GM21367 (cell line): Measurements from ENCODE around the gene CEP152.
"Not testable (repeated sequence)": the region's sequence is repeated elsewhere in the genome, so short reads cannot be mapped to it uniquely, and the experiment has no call there.

Source experiments
- ATAC-seq: cut with Tn5 transposase; IDR thresholded peaks from one replicate; pipeline ENCODE4 v1.9.1; 2021; ENCODE audit not compliant: unreplicated experiment

Gene CEP152, protein sequence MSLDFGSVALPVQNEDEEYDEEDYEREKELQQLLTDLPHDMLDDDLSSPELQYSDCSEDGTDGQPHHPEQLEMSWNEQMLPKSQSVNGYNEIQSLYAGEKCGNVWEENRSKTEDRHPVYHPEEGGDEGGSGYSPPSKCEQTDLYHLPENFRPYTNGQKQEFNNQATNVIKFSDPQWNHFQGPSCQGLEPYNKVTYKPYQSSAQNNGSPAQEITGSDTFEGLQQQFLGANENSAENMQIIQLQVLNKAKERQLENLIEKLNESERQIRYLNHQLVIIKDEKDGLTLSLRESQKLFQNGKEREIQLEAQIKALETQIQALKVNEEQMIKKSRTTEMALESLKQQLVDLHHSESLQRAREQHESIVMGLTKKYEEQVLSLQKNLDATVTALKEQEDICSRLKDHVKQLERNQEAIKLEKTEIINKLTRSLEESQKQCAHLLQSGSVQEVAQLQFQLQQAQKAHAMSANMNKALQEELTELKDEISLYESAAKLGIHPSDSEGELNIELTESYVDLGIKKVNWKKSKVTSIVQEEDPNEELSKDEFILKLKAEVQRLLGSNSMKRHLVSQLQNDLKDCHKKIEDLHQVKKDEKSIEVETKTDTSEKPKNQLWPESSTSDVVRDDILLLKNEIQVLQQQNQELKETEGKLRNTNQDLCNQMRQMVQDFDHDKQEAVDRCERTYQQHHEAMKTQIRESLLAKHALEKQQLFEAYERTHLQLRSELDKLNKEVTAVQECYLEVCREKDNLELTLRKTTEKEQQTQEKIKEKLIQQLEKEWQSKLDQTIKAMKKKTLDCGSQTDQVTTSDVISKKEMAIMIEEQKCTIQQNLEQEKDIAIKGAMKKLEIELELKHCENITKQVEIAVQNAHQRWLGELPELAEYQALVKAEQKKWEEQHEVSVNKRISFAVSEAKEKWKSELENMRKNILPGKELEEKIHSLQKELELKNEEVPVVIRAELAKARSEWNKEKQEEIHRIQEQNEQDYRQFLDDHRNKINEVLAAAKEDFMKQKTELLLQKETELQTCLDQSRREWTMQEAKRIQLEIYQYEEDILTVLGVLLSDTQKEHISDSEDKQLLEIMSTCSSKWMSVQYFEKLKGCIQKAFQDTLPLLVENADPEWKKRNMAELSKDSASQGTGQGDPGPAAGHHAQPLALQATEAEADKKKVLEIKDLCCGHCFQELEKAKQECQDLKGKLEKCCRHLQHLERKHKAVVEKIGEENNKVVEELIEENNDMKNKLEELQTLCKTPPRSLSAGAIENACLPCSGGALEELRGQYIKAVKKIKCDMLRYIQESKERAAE (N-terminal part only)

DNA sequence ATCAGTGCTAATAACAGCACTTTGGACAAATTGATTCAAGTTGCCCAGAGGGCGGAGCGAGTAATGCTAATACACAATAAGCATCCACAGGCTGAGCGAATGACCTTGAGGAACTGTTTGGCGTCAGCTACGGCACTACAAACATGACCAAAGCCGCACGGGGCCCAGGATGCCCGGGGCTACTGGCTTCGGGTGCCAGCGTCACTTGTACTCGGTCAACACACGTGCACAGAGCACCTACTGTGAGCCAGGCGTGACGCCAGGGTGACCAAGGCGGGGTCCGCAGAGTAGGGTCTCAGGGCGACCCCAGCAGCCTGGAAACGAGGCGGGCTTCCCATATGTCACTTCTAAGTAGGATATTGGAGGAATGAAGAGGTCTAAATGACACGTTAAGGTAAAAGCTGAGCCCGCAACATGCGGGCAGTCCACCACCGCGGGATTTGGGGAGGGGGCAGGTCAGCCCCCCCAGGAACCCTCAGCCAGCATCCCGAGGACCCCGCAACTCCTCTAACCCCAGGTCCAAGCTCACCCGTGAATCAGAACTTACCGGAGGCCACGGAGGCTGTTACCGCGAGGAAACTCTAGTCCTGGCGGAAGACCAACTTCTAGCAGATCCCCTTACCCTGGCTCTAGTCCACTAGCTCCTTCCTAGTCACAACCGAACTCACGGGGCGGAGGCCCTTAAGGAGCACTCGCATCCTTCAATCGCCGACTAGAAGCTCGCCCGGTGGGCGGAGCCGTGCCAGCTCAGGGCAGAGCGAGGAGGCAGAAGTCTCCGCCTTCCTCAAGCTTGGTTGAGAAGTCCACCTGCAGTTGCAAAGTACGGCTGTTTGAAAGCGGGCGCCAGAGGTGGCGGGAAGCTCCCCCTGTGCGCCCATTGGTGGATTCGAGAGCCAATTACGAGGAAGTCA lies at the start of gene CEP152:
Gene CEP152, minus strand, starts transcription at position 656 of the 911 bp plus-strand sequence. CDS start 5,420 bp downstream, outside the sequence.
- ATAC-seq: peak; percentile 95

DNA sequence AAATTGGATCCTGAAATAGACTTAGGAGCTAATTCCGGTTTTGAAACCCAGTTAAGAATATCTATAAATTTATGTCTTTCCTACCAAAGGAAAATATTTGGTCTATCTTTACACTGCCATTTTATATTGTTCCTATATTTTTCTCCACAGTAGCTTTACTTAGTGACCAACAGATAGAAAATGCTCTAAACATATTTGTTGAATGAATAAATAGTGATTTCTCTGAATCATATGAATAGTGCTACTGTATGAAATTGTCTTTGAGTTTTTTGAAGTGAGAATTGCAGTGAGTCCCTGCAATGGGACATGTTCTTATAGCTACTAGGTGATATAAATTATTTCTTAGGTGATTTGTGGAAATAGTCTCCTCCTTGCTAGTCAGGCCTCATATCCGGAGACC lies 48.6 kb upstream of the CEP152 start:
- ATAC-seq: no peak

DNA sequence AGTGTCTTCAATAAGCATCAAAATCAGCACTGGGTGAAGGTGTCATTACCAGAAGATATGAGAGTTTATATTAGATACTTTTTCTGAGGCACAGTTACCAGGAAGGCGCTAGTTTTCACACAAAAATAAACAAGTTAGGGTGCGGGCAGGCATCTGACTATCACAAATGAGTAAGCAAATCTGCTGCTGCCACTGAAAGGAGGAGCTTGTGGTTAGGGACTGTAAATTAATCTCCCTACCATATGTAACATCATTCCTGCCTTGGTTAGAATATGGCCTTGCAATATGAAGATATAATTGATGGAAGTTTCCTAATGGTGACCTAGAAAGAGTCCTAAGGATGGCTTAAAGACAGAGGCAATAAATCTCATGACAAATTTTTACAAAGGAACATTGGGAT lies 47.5 kb upstream of the CEP152 start:
- ATAC-seq: no peak

DNA sequence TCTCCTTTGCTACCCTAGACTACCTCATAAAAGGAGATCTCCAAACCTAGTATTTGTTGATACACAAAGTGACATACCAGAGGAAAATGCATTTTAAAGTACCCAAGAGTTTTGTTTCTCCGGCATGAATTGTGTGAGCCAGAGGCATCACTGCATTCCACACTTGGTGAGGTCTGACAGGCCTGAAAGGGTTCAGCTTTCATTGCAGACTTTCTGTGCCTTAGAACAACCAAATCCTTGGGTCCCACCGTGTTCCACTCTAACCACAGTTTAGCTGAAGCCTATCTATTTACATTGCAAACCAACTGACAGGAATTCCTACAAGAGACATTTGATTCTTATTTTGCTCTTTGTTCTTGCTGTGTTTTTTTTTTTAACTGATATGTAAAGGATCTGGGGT lies 46.1 kb upstream of the CEP152 start:
- ATAC-seq: no peak

DNA sequence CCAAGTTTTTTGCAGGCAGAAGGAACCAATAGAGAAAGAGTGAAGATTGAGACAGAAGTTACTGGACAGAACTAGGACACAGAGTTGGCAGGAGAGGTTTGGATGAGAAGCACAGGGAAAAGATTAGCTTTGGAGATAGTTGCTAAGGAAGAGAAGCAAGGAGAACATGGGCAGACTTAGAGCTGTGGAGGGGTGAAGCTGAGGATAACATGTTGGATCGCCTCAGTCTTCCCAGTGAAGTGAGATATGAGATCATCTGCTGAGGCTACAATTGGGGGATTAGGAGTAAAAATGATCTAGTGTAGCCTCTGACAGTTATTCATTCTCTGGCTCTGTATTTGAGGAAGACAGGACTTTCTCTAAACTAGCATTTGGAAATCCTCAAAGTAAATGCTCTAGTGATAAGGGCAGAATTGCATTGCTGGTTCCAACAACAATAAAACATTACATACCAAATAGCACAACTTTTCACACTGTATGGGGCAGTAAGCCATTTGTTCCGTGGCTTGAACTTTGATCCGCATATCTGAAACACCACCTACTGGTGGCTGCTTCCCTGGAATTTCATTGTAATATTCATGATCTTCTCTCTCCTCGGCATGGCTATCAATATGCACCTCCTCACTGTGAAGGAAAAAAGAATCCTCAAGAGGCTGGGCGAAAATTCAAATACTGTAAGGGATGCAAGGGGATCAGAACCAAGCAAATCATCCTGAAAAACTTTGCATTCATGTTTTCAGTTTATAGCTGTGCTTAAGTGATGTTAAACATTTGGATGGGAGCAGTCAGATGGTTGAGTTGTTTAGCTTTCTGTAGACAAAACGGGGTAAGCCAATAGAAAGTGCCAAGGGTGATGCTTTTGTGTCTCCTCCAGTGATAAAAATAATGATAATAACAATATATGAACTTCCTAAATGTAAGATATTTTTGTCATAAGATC lies 44.9 kb upstream of the CEP152 start:
- ATAC-seq: no peak

DNA sequence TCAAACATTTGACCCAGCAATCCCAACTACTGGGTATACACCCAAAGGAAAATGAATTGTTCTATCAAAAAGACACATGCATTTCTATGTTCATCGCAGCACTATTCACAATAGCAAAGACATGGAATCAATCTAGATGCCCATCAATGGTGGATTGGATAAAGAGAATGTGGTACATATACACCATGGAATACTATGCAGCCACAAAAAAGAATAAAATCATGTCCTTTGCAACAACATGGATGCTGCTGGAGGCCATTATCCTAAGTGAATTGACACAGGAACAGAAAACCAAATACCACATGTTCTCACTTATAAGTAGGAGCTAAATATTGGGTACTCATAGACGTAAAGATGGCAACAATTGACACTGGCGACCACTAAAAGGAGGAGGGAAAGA lies 43.6 kb upstream of the CEP152 start:
- not testable (repeated sequence) for ATAC-seq

DNA sequence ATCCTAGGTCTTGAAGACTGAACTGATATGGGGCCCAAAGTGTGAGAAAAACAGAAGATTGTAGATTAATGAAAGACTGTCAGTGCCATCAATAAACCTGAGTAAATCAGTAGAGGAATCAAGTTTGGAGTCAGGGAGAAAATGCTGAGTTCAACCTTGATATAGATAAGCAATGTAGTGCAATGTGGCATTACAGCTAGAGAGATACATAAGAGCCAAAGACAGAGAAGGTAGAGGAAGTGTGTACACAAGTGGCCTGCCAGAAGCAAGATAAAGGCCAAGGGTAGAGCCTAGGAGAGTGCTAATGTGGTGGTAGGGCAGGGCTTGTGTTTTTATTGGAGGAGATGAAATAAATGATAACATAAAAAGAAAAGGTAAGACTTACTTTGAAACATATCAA lies 41.1 kb upstream of the CEP152 start:
- no peak for ATAC-seq

DNA sequence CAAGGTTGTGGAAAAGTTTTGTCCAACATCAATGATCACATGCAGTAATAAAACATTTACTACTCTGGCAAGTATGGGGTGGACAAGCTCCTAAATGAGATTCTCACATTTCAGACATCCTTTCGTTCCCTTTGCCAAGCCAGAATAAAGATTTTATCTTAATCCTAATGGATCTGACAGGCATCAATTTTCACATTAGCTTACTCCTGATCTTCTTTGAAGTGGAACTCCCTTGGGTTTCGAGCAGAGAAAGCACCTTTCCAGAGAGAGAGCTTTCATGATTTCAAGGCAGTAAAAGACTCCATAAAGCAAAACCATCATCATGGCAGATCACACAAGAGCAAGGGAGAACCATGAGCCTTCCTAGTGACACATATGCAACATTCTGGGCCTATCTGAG lies 39.8 kb upstream of the CEP152 start:
- ATAC-seq: no peak

DNA sequence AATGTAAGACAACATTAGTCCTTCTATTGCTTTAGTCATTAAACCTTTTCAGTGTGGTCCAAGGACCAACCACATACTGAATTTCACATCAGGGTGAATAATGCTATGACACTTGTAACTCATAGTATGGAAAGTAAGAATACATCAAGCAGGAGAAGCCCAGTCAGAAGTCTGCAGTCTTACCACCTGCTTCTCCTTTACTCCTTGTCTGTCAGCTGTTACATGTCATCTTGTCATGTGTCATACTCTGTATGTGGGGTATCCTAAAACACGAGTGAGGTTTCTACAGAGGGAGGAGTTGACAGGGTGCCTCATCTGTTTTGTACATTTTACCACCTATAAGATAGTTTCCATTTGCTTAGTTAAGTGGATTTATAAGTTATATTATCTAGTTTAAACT lies 34.3 kb upstream of the CEP152 start:
- ATAC-seq: no peak

DNA sequence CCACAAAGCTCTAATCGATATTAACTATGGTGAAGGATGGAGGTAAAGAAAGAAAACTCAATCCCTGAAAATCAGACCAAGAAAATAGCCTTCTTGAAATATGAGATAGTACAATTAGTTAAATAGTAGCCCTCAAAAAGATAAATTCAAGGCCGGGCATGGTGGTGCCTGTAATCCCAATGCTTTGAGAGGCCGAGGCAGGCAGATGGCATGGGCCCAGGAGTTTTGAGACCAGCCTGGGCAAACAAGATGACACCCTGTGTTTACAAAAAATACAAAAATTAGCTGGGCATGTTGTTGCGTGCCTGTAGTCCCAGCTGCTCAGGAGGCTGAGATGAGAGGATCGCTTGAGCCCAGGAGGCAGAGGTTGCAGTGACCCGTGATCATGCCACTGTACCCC lies 31.6 kb upstream of the CEP152 start:
- no peak for ATAC-seq

DNA sequence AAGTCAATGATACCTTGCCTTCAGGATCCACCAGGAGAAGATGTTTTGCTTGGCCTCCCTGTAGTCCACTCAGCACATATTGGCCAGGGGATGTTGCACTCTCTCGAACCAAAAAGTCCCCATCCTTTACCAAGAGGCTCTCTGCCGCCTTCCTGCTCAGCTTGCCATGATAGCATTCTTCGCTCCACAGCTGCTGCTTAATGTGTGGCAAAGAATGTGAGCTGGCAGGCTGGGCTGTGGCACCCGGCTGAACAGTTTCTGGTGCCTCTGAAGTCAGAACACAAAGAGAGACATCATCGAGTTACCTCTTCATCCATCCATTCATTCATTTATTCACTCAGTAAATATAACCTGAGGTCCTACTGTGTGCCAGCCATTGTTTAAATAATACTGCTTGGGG lies 23.9 kb upstream of the CEP152 start:
- no peak for ATAC-seq

DNA sequence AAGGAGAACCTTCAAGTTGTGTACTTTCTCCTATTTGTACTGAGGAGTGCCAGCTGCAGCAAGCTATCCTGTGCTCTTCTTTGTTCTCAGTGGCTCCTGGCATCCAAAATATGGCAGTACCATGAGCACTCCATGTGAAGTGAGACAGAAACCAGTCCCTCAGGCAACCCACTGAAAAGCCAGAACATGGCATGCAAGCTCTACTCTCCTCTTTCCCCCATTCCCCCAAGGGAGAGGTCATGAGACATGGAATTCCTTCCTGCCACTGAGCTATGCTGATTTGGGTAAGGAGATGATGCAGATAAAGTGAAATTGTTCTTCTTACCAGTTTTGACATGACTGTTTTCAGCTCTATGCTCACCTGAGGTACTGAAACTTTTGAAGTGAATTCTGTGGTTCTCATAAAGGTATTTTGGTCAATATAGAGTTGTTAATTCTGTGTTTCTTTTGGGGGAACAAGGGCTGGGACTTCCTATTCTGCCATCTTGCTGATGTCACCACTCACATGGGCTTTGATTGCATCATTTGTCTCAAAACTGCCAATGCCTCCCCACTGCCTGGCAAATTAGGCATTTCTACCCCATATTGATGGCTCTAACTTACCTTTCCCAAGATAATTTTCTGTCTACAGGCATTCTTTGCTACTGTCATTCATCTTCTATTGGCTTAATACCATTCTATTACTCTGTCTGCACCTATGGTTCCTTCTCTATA lies 22.8 kb upstream of the CEP152 start:
- ATAC-seq: no peak

DNA sequence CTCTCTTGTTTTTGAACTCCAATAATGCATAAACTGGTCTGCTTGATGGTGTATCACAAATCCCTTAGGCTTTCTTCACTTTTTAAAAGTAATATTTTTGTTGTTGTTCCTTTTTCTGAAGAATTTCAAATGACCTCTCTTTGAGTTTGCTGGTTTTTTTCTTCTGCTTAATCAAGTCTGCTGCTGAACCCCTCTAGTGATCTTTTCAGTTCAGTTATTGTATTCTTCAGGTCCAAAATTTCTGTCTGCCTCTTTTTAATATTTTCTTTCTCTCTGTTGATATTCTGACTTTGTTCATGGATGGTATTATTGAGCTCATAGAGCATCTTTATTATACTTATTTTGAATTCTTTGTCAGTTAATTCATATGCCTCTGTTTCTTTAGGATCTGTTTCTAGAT lies 21.8 kb upstream of the CEP152 start:
- ATAC-seq: no peak

DNA sequence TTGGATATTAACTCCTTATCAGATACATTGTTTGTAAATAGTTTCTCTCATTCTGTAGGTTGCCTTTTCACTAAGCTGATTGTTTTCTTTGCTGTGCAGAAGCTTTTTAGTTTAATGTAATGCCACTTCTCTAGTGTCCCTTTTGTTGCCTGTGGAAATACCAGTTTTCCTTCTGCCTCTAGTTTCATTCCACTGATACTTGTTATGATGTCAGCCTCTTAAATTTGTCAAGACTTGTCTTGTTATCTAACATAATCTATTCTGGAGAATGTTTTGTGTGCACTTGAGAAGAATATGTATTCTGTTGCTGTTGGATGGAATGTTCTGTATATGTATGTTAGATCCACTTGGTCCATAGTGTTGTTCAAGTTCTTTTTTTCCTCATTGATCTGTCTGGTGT lies 18.0 kb upstream of the CEP152 start:
- no peak for ATAC-seq

DNA sequence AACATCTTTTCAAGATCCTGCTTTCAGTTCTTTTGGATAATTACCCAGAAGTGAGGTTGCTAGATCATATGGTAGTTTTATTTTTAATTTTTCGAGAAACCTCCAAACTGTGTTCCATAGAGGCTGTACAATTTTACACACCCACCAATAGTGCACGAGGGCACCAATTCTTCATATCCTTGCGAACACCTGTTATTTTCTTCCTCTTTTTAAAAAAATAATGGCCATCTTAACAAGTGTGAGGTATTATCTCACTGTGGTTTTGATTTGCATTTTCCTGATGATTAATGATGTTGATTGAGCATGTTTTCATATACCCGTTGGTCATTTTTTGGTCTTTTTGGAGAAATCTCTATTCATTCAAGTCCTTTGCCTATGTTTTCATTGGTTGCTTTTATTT lies 17.6 kb upstream of the CEP152 start:
- ATAC-seq: no peak

DNA sequence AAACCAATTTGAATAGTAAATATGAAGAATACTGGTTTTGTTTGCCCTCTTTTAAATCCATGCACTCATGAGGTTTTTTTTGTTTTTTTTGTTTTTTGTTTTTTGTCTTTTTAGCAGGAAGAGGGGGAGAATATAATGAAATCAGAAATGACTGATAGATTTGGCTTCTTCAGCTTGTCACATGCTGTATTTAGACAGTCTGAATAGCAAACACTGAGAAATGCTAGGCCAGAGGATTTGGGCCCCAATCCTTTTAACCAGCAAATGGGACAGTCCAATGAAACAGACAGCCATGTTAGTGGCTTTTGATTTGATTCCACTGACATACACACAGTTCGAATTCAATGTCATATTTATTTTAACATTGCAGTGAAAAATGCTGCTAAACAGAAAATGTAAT lies 14.2 kb upstream of the CEP152 start:
- no peak for ATAC-seq

DNA sequence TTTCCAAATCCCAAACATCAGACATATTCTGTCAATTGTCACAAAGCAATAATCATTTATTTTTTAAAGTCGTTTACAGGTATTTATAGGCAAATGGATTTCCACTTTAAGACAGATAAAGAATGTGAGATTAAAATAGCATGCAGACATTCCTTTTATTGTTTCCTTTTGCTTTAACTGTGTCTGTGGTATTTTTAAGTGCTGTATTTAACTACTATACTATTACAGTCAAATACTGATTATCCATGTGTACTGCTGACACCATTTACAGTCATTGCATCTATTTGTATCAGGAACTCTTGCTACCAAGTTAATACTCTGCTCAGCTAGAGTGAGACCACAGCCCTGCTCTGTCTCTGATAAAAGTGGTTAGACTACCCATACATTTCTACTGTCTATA lies 12.8 kb upstream of the CEP152 start:
- no peak for ATAC-seq

DNA sequence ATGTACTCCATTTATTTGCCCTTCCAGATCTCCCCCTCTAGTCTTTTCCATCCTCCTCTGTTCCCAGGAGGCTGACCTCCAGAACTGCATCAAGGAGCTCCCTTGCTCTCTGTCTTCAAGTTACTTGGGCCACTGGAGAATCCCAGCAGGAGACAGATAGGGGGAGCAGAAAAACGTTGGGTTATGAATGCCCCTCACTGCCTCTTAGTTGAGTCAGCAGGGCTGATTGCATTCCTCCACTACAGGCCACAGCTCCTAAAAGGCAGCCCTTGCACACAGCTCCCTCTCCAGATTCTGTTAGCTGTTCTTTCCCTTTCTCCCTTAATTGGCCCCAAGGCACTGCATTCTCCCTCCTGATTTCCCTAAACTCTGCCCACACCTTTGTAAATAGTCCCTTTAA lies 12.4 kb upstream of the CEP152 start:
- ATAC-seq: no peak

DNA sequence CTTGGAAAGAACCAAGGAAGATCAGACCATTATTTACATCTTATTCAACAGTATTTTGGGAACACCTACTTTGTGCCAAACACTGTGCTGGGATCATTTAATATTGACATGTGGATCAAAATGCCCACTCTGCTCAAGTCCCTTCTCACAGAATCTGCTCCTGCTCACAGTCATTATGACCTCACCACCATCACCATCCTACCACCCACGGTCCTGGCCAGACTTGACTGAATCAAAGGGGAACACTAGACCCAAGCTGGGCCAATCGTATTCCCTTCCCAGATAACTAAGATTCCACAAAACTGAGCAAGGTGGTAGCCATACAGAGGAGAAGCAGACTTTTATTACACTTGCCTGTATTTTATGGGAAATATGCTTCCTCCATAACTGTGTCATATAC lies 3.4 kb upstream of the CEP152 start:
- no peak for ATAC-seq
